Naive thymus-derived CD8-positive, alpha-beta T cell (primary cell): ENCODE results near the gene NR3C1. TPM values are rescaled to one million over a fixed set of nuclear protein-coding genes. Genes with fewer than 3 reads are reported as not detected.
A peak's percentile ranks its signal among the peaks of the same experiment; 100 is the strongest.

Experiments used
- ATAC-seq, 2 donors: fragments of 150-1000 bp; cut with Tn5 transposase in 1 of 2; sonication (Bioruptor Pico), chemical (Tn5 transposase) in 1 of 2; 1 replicate in 1 of 2; 2 replicates in 1 of 2; pipeline ENCODE4 v1.10.0; 2021; ENCODE audit warnings: mild to moderate bottlenecking in 2 of 2, moderate library complexity in 2 of 2
- POLR2A ChIA-PET: fragments of 350-600 bp; sonication (Branson Sonifier 250); formaldehyde crosslinking; loops from one replicate; lab custom pipeline; 2021; ENCODE audit warnings: antibody characterized with exemption; lab: Charles Lee
- DNase-seq, 10 donors: peaks; one replicate each; pipeline versions ENCODE4 v3.0.0 to v3.0.0-alpha.2; 2020 to 2022
- H3K27ac Mint-ChIP-seq, 10 donors: one replicate each; pipeline ENCODE4 v1.8.0; 2020 to 2022; ENCODE audit warnings: mild to moderate bottlenecking in 10 of 10, mixed read lengths in 10 of 10, moderate library complexity in 4 of 10, inconsistent platforms in 1 of 10
- H3K27me3 Mint-ChIP-seq, 5 donors: one replicate each; pipeline ENCODE4 v1.8.0; 2021 to 2022; ENCODE audit warnings: mixed read lengths in 5 of 5
- H3K36me3 Mint-ChIP-seq, 3 donors: one replicate each; pipeline ENCODE4 v1.8.0; 2020 to 2022; ENCODE audit warnings: mixed read lengths in 3 of 3, mild to moderate bottlenecking in 2 of 3, inconsistent platforms in 1 of 3
- H3K4me1 Mint-ChIP-seq, 4 donors: one replicate each; pipeline ENCODE4 v1.8.0; 2021 to 2022; ENCODE audit warnings: mixed read lengths in 4 of 4
- H3K4me3 Mint-ChIP-seq, 10 donors: one replicate each; pipeline ENCODE4 v1.8.0; 2020 to 2022; ENCODE audit warnings: mild to moderate bottlenecking in 10 of 10, mixed read lengths in 10 of 10, moderate library complexity in 6 of 10, inconsistent platforms in 1 of 10
- H3K9me3 Mint-ChIP-seq, 9 donors: one replicate each; pipeline ENCODE4 v1.8.0; 2020 to 2022; ENCODE audit warnings: mixed read lengths in 9 of 9, mild to moderate bottlenecking in 3 of 9, inconsistent platforms in 1 of 9, moderate library complexity in 1 of 9
- polyA plus RNA-seq, 3 donors: library from polyadenylated mRNA; unstranded; fragments of 300-500 nt; fragmentation: Illumina TruSeq; gene quantifications; one replicate each; pipeline ENCODE4 v1.2.3, GENCODE V29; 2021
- total RNA-seq, 8 experiments: library from RNA in 2 of 8; stranded (reverse) in 2 of 8; gene quantifications; one replicate each; pipeline ENCODE4 v1.2.3 and lab custom pipeline; 2021 to 2026

NR3C1 gene
- total and polyA plus RNA-seq, 5 experiments from 2014 or later = 60.2 to 133 (median 83.9) TPM

DNA sequence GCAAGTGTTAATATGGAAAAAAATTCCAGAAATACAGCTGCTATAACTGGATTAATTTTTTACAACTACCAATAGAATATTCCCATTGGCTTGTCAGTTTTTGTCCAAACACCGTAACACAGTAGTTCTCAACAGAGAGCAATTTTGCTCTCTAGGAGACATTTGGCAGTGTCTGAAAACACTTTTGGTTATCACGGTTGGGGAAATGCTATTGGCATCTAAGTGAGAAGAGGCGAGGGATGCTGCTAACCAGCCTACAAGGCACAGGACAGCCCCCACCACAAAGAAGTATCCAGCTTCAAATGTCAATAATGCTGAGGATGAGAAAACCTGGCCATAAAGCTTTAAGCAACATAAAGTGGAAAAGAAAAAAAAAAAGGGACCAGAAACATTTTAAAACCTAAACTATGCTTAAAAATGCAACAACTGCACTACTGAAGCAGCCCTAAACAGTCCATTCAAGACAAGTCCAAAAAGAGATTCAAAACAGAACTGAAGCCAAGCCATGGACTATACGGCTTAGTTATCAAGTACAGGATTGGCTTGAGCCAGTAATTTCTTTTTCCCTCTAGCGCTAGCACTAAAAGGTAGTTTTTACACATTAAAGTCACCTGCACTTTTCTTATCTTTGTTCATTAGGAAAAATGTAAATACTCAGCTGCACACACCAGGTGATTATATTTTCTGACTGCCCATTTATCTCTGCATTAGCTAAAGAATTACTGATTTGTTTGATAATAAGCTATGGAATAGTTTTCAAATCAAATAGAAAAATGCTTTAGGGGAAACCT lies 83.9 kb downstream of the NR3C1 start:
- Mint-ChIP-seq H3K36me3 (peaks cover 0 to 16% (median 0%) of the 10 kb centered on the region in 3 donors), H3K4me1 (peaks cover 23 to 89% (median 53%) of the 10 kb centered on the region in 4 donors), H3K4me3 (no peak overlapping the region), H3K27ac (peak overlapping the region in 1 of 10 donors; percentile 40), H3K9me3 (peaks cover 0 to 2% (median 0%) of the 10 kb centered on the region in 9 donors), H3K27me3 (no peaks in the 10 kb centered on the region)
- ATAC-seq (no peak), DNase-seq (no peak)
- POLR2A ChIA-PET = no interaction called here

DNA sequence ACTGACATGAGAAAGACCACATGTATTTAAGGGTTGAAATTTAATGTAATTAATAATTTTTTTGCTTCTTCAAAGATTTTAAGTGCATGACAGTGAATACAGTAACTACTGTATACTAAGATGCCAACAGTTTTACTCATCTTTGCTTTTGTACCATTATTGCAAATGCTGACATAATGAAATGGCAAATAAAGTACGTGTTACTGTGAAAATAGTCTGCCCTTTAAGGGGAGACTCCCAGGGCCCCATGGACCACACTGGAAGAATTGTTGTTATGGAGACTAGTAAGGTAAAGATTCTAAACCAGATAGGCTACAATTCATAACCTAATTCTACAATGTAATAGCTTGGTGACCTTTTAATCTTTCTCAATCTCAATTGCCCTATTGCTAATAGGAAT lies 84.7 kb downstream of the NR3C1 start:
- POLR2A ChIA-PET = no interaction called here
- DNase-seq = no peak
- no peak overlapping the region for H3K4me3 Mint-ChIP-seq
- H3K27ac Mint-ChIP-seq = peak overlapping the region in 1 of 10 donors; percentile 3
- no peaks in the 10 kb centered on the region for H3K27me3 Mint-ChIP-seq
- no peak for ATAC-seq
- H3K4me1 Mint-ChIP-seq = peaks cover 19 to 89% (median 47%) of the 10 kb centered on the region in 4 donors
- peaks cover 0 to 20% (median 2%) of the 10 kb centered on the region in 3 donors for H3K36me3 Mint-ChIP-seq
- peaks cover 0 to 2% (median 0%) of the 10 kb centered on the region in 9 donors for H3K9me3 Mint-ChIP-seq

DNA sequence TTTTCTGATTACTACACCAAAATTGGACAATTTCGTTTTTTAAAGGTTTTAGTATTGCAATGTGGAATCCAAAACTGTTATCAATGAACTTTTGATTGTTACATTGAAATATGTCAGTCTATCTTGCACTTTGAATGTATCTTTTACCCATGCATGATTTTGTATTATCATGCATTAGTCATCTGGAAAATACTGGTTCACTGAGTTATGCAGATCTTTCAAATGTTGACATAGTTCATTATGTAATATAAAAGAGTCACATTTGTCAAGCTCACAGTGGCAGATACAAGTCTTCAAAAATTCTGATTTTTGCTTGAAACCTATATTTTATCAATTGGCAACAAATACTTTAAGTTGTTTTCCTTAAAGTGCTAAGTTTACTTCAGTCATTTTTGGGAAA lies 85.2 kb downstream of the NR3C1 start:
- Mint-ChIP-seq H3K27ac (no peak overlapping the region), H3K9me3 (peaks cover 0 to under 1% (median 0%) of the 10 kb centered on the region in 9 donors), H3K4me3 (no peak overlapping the region), H3K27me3 (no peaks in the 10 kb centered on the region), H3K36me3 (peaks cover 0 to 23% (median 6%) of the 10 kb centered on the region in 3 donors), H3K4me1 (peaks cover 20 to 88% (median 45%) of the 10 kb centered on the region in 4 donors)
- ATAC-seq (no peak), DNase-seq (no peak)
- POLR2A ChIA-PET = no interaction called here

DNA sequence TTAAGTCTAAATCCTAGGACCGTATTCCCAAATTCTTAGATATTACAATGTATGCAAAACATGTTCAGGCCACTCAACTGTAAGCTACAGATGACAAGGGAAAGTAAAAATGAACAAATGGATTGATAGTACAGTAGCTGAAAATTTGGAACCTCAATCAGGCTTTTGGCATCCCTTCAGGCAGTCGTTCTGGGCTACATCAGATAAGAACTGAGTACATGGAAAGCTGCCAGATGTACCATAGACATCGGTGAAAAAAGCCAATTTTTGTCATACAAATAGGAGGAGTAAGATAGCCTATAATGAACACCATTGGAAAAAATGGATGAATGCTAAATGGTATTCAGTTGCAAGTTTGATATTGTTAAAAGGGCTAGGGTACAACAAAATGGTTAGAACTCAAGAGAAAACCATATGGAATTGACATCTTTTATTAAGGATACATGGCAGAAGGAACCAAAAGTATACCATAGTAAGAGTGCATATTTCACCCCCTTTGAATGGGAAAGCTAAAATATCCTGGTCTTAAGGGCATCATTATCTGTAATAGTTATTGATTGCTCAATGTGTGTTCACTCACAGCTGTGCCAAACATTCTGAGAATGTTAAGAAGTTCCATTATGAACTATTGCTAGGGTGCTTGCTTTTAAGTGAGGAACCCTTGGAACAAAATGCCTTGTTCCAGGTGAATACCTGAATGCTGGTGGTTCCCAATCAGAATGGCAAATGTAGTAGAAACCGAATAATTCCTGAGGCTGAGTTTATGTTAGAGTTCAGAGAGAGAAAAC lies 86.4 kb downstream of the NR3C1 start:
- no peaks in the 10 kb centered on the region for H3K27me3 Mint-ChIP-seq
- POLR2A ChIA-PET = no interaction called here

DNA sequence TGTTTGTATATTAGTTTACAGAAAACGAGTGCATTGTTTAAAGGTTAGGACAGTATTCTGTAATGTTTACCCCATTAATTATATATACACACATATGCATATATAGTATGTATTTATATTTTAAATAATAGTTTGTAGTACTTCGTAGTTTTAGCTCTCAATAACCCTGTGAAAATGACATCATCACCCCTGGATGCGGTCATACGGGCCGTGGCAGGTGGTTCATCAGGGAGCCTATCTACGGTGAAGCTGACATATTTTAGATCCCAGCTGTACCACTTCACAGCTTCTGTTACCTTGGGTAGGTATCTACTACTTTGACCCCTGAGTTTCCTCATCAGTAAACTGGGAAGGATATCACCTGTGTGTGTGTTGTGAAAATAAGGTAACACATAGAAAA lies 87.1 kb downstream of the NR3C1 start:
- H3K27me3 Mint-ChIP-seq = no peaks in the 10 kb centered on the region
- H3K36me3 Mint-ChIP-seq = peaks cover 5 to 32% (median 19%) of the 10 kb centered on the region in 3 donors
- DNase-seq = no peak
- H3K9me3 Mint-ChIP-seq = no peaks in the 10 kb centered on the region
- H3K4me1 Mint-ChIP-seq = peaks cover 16 to 71% (median 27%) of the 10 kb centered on the region in 4 donors
- no peak for ATAC-seq
- no peak overlapping the region for H3K4me3 Mint-ChIP-seq
- POLR2A ChIA-PET = no interaction called here
- H3K27ac Mint-ChIP-seq = peak overlapping the region in 1 of 10 donors; percentile 2

More for the DNA sequence above, 86.4 kb downstream of the NR3C1 start:
- ATAC-seq (no peak), DNase-seq (no peak)
- Mint-ChIP-seq H3K4me3 (no peak overlapping the region), H3K9me3 (no peaks in the 10 kb centered on the region), H3K27ac (peak overlapping the region in 2 of 10 donors; percentile 2 to 15), H3K36me3 (peaks cover 5 to 27% (median 12%) of the 10 kb centered on the region in 3 donors), H3K4me1 (peaks cover 17 to 77% (median 33%) of the 10 kb centered on the region in 4 donors)

DNA sequence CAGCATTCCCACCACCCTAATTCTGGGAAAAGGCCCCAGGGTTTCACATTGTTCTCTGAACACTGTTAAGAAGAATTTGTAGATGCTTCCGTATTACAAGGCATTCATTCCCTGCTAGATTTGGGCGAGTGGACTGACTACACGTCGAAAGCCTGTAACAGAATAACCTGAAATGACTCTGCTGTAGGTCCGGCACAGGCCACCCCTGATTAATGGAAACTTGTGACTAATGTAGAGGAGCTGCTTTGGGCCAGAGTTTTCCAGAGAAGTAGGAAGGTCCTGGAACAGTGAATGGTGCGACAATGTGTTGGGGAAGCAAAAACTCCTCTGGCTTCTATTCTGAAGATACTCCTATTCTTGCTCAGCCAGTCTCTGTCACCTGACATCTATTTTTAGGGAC lies 87.6 kb downstream of the NR3C1 start:
- Mint-ChIP-seq H3K36me3 (peaks cover 5 to 35% (median 23%) of the 10 kb centered on the region in 3 donors), H3K4me1 (peaks cover 14 to 67% (median 24%) of the 10 kb centered on the region in 4 donors), H3K27me3 (no peaks in the 10 kb centered on the region), H3K27ac (peak overlapping the region in 1 of 10 donors; percentile 26), H3K4me3 (no peak overlapping the region), H3K9me3 (no peaks in the 10 kb centered on the region)
- ATAC-seq = no peak
- POLR2A ChIA-PET = no interaction called here
- no peak for DNase-seq

DNA sequence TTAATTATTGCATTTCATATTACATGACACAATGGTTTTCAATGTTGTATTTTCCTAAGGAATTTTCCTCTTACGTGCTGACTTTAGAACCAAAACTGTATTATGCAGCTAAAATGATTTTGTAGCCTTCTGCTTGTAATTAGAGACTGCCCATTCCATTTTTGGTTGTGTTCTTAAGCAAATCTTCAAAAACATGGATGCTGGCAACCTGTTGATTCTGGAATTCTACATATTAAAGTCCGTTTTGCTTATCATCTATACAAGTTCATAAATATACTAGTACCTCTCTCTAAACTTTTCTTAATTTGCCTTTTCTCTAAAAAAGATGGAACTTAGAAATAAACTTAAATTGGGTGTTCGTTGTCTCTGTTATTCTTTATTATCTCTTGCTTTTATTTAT lies 88.3 kb downstream of the NR3C1 start:
- no peak for ATAC-seq
- no peak overlapping the region for H3K27ac Mint-ChIP-seq
- no peaks in the 10 kb centered on the region for H3K27me3 Mint-ChIP-seq

DNA sequence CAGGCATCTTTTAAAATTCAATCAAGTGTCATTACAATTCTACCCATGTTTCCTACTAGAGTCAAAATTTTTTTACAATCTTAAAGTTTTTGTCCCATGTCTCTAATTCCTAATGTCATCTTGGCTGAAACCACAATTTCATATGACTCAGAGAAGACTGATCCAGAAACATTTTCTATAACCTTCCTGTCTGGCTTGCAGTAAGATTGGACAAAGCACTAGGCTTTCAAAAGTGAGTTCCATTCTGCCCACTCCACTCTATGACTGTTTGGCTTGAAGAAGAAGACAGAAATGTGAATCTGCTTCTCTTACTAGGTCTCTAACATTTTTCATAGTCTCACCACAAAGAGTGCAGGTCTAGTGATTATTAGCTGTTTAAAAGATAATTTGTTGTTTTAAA lies 88.8 kb downstream of the NR3C1 start:
- ATAC-seq (no peak), DNase-seq (no peak)
- Mint-ChIP-seq H3K27me3 (no peaks in the 10 kb centered on the region), H3K4me3 (no peak overlapping the region), H3K27ac (peak overlapping the region in 3 of 10 donors; percentile 43 to 63 (median 53)), H3K4me1 (peaks cover 11 to 54% (median 15%) of the 10 kb centered on the region in 4 donors), H3K9me3 (no peaks in the 10 kb centered on the region), H3K36me3 (peaks cover 8 to 47% (median 34%) of the 10 kb centered on the region in 3 donors)
- POLR2A ChIA-PET = no interaction called here

More for the DNA sequence above, 88.3 kb downstream of the NR3C1 start:
- no peak for DNase-seq
- Mint-ChIP-seq H3K9me3 (no peaks in the 10 kb centered on the region), H3K4me3 (no peak overlapping the region), H3K36me3 (peaks cover 5 to 41% (median 29%) of the 10 kb centered on the region in 3 donors), H3K4me1 (peaks cover 12 to 60% (median 19%) of the 10 kb centered on the region in 4 donors)
- POLR2A ChIA-PET = no interaction called here

DNA sequence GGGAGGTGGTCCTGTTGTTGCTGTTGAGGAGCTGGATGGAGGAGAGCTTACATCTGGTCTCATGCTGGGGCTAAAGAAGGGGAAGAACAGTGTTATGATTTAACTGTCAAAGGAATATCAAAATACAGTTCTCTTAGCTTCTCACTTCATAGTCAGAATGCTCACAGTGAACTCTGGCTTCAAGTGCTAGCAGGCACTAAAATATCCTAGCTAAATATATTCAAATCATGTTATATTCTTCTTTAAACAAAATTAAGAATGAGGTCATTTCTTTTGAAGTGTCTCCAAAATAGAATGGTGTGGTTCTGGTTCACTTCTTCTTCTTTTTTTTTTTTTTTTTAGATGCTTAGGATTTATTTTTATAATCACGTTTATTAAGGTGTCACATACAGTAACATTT lies 89.4 kb downstream of the NR3C1 start:
- ATAC-seq (no peak), DNase-seq (no peak)
- H3K27me3 Mint-ChIP-seq = no peaks in the 10 kb centered on the region
- peaks cover 14 to 52% (median 40%) of the 10 kb centered on the region in 3 donors for H3K36me3 Mint-ChIP-seq
- H3K4me1 Mint-ChIP-seq = peaks cover 6 to 53% (median 13%) of the 10 kb centered on the region in 4 donors
- H3K4me3 Mint-ChIP-seq = peak overlapping the region in 1 of 10 donors; percentile 25
- peak overlapping the region in 5 of 10 donors; percentile 11 to 65 (median 53) for H3K27ac Mint-ChIP-seq
- no peaks in the 10 kb centered on the region for H3K9me3 Mint-ChIP-seq
- POLR2A ChIA-PET = no interaction called here

DNA sequence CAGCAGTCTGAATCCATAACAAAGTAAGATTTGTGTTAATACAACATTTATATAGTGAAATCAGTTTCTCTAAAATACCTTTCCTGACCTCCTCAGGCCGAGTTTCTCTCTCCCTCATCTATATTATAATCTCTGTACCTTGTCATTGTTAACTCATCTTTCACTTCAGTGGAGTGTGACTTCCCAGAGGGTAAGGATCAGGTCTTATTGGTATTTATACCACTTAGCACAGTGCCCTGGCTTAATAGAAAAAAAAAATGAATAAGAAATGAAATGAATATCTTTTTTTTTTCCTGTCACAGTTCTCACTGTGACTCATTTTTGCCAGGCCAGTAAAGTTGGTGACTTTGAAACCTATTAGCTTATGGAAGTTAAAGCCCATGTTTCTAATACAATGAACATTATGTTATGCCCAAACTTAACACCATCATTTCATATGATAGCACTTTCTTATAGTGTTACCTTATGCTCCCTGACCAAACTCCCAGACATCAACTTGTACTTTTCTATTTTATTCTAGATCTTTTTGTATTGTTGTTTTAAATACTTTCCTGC lies 90.1 kb downstream of the NR3C1 start:
- peak overlapping the region in 6 of 10 donors; percentile 10 to 76 (median 38) for H3K27ac Mint-ChIP-seq
- ATAC-seq (no peak), DNase-seq (no peak)
- H3K36me3 Mint-ChIP-seq = peaks cover 18 to 60% (median 47%) of the 10 kb centered on the region in 3 donors
- H3K4me3 Mint-ChIP-seq = no peak overlapping the region
- POLR2A ChIA-PET = no interaction called here
- peaks cover 6 to 48% (median 13%) of the 10 kb centered on the region in 4 donors for H3K4me1 Mint-ChIP-seq
- no peaks in the 10 kb centered on the region for H3K27me3 Mint-ChIP-seq
- no peaks in the 10 kb centered on the region for H3K9me3 Mint-ChIP-seq

DNA sequence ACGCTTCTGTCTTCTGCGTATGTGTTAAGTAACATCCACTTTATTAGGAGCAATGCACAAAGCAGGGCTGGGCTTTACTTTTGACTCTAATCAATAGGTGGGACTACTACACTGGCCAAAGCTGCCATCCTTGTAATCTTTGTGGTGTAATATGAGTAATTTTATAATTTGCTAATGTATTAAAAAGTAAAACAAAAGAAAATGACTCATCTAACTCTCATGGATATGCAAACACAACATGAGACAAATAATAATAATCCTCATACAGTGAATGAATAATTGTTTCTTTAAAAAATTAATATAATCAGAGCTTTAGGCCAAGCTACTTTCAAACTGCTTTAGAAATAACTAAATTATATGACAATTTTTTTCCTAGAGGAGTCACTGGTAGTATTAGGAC lies 90.7 kb downstream of the NR3C1 start:
- POLR2A ChIA-PET = no interaction called here
- H3K36me3 Mint-ChIP-seq = peaks cover 19 to 65% (median 52%) of the 10 kb centered on the region in 3 donors

DNA sequence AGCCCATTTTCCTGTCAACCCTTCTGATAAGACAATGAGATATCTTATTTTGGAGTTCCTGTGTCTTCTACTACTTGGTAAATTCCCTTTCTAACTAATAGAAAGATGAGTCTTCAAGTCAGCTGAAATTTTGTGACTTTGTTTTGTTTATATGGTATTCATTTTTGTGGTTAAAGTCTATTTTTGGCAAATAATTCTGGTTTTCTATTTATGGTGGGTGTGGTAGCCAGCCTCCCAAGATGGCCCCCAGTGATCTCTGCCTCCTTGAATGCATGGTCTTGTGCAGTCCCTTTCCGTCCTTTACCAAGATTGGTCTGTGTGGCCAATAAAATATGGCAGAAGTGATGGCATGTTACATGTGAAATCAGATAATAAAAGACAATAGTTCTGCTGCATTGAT lies 91.5 kb downstream of the NR3C1 start:
- H3K4me1 Mint-ChIP-seq = peaks cover 6 to 38% (median 7%) of the 10 kb centered on the region in 4 donors
- H3K9me3 Mint-ChIP-seq = peaks cover 0 to 3% (median 0%) of the 10 kb centered on the region in 9 donors
- peaks cover 19 to 74% (median 61%) of the 10 kb centered on the region in 3 donors for H3K36me3 Mint-ChIP-seq
- H3K27ac Mint-ChIP-seq = peak overlapping the region in 2 of 10 donors; percentile 18 to 19
- H3K27me3 Mint-ChIP-seq = no peaks in the 10 kb centered on the region
- no peak overlapping the region for H3K4me3 Mint-ChIP-seq
- ATAC-seq = no peak
- POLR2A ChIA-PET = no interaction called here
- DNase-seq = no peak

More for the DNA sequence above, 90.7 kb downstream of the NR3C1 start:
- Mint-ChIP-seq H3K4me3 (no peak overlapping the region), H3K27me3 (no peaks in the 10 kb centered on the region), H3K27ac (no peak overlapping the region), H3K4me1 (peaks cover 6 to 43% (median 11%) of the 10 kb centered on the region in 4 donors), H3K9me3 (peaks cover 0 to under 1% (median 0%) of the 10 kb centered on the region in 9 donors)
- DNase-seq (no peak), ATAC-seq (no peak)
